ENCODE results near the gene KMT2D.
A peak's percentile ranks its signal among the peaks of the same experiment; 100 is the strongest.

- TF ChIP-seq EZH2 (IDR thresholded peaks at IDR 0.05; ENCODE audit: insufficient read depth, poor library complexity, severe bottlenecking) (peak; percentile 86), EZH2phosphoT487 (IDR thresholded peaks at IDR 0.05; ENCODE audit: insufficient read depth, low read depth) (no peak)
Measured at GRCh38 chr12:49094160-49094974, 33.8 kb upstream of the KMT2D start, which contains the start of gene DHH.

All from GM23248 (cell line).